Measurements from ENCODE around the gene TIGD6. TPM values are rescaled to one million over a fixed set of nuclear protein-coding genes. Genes with fewer than 3 reads are reported as not detected.

The TIGD6 gene
- total and polyA plus RNA-seq, 2 experiments from 2014 or later = 1.4 to 2.1 TPM

DNA sequence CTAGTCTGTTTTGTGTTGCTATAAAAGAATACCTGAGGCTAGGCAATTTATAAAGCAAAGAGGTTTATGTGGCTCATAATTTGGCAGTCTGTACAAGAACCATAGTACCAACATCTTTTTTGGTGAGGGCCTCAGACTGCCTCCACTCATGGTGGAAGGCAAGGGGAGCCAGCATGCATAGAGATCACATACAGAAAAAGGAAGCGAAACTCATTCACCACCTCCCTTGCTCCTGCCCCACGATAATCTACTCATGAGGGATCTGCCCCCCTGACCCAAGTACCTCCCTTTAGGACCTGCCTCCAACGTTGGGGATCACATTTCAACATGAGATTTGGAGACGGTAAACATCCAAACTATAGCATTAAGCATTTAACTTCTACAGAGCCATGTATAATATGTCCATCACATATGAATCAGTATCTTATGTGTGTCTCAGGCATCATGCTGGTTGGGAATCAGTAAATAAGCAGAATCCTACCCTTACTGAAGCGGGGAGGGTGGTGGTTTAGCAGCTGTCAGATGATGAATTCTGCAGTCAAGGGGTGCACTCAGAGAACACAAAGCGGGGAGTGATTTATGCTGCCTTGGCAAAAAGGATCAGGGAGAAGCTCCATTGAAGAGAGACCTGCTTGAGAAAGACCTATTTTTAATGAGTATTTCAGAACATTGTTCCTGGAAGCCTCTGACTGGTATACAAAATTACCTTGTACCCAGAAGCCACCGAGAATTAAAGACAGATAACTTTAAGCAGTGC, 34.9 kb upstream of the TIGD6 start:
- no peak for DNase-seq (ENCODE audit: low spot score)
- no peak overlapping the region for H3K27ac ChIP-seq (ENCODE audit: low read depth)
- no peaks in the 10 kb centered on the region for H3K9me2 ChIP-seq (ENCODE audit: insufficient read depth)
- H3K4me3 ChIP-seq = no peak overlapping the region
- no peaks in the 10 kb centered on the region for H3K4me1 Mint-ChIP-seq
- no peak overlapping the region for H3K4me2 ChIP-seq
- no peaks in the 10 kb centered on the region for H3K27me3 ChIP-seq (ENCODE audit: insufficient read depth)
- no peak for ATAC-seq
- no peaks in the 10 kb centered on the region for H3K27me3 Mint-ChIP-seq (ENCODE audit: insufficient read depth, low read depth, poor library complexity)
- no peak for TF ChIP-seq EZH2phosphoT487 (IDR thresholded peaks at IDR 0.05; ENCODE audit: unreplicated experiment)
- no peak for TF ChIP-seq POLR2AphosphoS5 (IDR thresholded peaks at IDR 0.05; ENCODE audit: low read depth)
- no peak for TF ChIP-seq JUNB (IDR thresholded peaks at IDR 0.05; ENCODE audit: unreplicated experiment)
- TF ChIP-seq CREB1 (CRISPR knock-in tag; IDR thresholded peaks at IDR 0.05; ENCODE audit: low read depth) = no peak
- TF ChIP-seq, protein P1, sequence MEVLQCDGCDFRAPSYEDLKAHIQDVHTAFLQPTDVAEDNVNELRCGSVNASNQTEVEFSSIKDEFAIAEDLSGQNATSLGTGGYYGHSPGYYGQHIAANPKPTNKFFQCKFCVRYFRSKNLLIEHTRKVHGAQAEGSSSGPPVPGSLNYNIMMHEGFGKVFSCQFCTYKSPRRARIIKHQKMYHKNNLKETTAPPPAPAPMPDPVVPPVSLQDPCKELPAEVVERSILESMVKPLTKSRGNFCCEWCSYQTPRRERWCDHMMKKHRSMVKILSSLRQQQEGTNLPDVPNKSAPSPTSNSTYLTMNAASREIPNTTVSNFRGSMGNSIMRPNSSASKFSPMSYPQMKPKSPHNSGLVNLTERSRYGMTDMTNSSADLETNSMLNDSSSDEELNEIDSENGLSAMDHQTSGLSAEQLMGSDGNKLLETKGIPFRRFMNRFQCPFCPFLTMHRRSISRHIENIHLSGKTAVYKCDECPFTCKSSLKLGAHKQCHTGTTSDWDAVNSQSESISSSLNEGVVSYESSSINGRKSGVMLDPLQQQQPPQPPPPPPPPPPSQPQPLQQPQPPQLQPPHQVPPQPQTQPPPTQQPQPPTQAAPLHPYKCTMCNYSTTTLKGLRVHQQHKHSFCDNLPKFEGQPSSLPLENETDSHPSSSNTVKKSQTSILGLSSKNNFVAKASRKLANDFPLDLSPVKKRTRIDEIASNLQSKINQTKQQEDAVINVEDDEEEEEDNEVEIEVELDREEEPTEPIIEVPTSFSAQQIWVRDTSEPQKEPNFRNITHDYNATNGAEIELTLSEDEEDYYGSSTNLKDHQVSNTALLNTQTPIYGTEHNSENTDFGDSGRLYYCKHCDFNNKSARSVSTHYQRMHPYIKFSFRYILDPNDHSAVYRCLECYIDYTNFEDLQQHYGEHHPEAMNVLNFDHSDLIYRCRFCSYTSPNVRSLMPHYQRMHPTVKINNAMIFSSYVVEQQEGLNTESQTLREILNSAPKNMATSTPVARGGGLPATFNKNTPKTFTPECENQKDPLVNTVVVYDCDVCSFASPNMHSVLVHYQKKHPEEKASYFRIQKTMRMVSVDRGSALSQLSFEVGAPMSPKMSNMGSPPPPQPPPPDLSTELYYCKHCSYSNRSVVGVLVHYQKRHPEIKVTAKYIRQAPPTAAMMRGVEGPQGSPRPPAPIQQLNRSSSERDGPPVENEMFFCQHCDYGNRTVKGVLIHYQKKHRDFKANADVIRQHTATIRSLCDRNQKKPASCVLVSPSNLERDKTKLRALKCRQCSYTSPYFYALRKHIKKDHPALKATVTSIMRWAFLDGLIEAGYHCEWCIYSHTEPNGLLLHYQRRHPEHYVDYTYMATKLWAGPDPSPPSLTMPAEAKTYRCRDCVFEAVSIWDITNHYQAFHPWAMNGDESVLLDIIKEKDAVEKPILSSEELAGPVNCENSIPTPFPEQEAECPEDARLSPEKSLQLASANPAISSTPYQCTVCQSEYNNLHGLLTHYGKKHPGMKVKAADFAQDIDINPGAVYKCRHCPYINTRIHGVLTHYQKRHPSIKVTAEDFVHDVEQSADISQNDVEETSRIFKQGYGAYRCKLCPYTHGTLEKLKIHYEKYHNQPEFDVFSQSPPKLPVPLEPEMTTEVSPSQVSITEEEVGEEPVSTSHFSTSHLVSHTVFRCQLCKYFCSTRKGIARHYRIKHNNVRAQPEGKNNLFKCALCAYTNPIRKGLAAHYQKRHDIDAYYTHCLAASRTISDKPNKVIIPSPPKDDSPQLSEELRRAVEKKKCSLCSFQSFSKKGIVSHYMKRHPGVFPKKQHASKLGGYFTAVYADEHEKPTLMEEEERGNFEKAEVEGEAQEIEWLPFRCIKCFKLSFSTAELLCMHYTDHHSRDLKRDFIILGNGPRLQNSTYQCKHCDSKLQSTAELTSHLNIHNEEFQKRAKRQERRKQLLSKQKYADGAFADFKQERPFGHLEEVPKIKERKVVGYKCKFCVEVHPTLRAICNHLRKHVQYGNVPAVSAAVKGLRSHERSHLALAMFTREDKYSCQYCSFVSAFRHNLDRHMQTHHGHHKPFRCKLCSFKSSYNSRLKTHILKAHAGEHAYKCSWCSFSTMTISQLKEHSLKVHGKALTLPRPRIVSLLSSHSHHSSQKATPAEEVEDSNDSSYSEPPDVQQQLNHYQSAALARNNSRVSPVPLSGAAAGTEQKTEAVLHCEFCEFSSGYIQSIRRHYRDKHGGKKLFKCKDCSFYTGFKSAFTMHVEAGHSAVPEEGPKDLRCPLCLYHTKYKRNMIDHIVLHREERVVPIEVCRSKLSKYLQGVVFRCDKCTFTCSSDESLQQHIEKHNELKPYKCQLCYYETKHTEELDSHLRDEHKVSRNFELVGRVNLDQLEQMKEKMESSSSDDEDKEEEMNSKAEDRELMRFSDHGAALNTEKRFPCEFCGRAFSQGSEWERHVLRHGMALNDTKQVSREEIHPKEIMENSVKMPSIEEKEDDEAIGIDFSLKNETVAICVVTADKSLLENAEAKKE (CRISPR knock-in tag; IDR thresholded peaks at IDR 0.05) = no peak
- no peak for TF ChIP-seq NANOG (IDR thresholded peaks at IDR 0.05; ENCODE audit: borderline replicate concordance)
- no peak for TF ChIP-seq ZNF331 (CRISPR knock-in tag; IDR thresholded peaks at IDR 0.05; ENCODE audit: low read depth)
- no peak for TF ChIP-seq EZH2 (IDR thresholded peaks at IDR 0.05; ENCODE audit: low read depth, unreplicated experiment)
- TF ChIP-seq, protein P2, sequence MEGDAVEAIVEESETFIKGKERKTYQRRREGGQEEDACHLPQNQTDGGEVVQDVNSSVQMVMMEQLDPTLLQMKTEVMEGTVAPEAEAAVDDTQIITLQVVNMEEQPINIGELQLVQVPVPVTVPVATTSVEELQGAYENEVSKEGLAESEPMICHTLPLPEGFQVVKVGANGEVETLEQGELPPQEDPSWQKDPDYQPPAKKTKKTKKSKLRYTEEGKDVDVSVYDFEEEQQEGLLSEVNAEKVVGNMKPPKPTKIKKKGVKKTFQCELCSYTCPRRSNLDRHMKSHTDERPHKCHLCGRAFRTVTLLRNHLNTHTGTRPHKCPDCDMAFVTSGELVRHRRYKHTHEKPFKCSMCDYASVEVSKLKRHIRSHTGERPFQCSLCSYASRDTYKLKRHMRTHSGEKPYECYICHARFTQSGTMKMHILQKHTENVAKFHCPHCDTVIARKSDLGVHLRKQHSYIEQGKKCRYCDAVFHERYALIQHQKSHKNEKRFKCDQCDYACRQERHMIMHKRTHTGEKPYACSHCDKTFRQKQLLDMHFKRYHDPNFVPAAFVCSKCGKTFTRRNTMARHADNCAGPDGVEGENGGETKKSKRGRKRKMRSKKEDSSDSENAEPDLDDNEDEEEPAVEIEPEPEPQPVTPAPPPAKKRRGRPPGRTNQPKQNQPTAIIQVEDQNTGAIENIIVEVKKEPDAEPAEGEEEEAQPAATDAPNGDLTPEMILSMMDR (conservative IDR thresholded peaks at IDR 0.05; ENCODE audit: low read depth in 2 of 2) = no peak
- TF ChIP-seq STAT1 (IDR thresholded peaks at IDR 0.05; ENCODE audit: unreplicated experiment) = no peak
- no peak for TF ChIP-seq ZNF114 (CRISPR knock-in tag; IDR thresholded peaks at IDR 0.05)
- TF ChIP-seq, protein P3, sequence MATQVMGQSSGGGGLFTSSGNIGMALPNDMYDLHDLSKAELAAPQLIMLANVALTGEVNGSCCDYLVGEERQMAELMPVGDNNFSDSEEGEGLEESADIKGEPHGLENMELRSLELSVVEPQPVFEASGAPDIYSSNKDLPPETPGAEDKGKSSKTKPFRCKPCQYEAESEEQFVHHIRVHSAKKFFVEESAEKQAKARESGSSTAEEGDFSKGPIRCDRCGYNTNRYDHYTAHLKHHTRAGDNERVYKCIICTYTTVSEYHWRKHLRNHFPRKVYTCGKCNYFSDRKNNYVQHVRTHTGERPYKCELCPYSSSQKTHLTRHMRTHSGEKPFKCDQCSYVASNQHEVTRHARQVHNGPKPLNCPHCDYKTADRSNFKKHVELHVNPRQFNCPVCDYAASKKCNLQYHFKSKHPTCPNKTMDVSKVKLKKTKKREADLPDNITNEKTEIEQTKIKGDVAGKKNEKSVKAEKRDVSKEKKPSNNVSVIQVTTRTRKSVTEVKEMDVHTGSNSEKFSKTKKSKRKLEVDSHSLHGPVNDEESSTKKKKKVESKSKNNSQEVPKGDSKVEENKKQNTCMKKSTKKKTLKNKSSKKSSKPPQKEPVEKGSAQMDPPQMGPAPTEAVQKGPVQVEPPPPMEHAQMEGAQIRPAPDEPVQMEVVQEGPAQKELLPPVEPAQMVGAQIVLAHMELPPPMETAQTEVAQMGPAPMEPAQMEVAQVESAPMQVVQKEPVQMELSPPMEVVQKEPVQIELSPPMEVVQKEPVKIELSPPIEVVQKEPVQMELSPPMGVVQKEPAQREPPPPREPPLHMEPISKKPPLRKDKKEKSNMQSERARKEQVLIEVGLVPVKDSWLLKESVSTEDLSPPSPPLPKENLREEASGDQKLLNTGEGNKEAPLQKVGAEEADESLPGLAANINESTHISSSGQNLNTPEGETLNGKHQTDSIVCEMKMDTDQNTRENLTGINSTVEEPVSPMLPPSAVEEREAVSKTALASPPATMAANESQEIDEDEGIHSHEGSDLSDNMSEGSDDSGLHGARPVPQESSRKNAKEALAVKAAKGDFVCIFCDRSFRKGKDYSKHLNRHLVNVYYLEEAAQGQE (IDR thresholded peaks at IDR 0.05; ENCODE audit: unreplicated experiment) = no peak
- TF ChIP-seq, protein P4, sequence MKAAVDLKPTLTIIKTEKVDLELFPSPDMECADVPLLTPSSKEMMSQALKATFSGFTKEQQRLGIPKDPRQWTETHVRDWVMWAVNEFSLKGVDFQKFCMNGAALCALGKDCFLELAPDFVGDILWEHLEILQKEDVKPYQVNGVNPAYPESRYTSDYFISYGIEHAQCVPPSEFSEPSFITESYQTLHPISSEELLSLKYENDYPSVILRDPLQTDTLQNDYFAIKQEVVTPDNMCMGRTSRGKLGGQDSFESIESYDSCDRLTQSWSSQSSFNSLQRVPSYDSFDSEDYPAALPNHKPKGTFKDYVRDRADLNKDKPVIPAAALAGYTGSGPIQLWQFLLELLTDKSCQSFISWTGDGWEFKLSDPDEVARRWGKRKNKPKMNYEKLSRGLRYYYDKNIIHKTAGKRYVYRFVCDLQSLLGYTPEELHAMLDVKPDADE (IDR thresholded peaks at IDR 0.05) = no peak
- H3K4me3 Mint-ChIP-seq = no peak overlapping the region
- no peaks in the 10 kb centered on the region; the same call in 1 of the 2 replicates for H4K20me1 ChIP-seq (replicated peaks; ENCODE audit: insufficient read depth)
- no peak overlapping the region for H3K27ac Mint-ChIP-seq
- no peaks in the 10 kb centered on the region for H3F3A ChIP-seq (replicated peaks; ENCODE audit: low read depth)
- no peak overlapping the region for H2AFZ ChIP-seq
- H3K36me3 ChIP-seq (ENCODE audit: insufficient read depth) = peaks cover 48% of the 10 kb centered on the region
- H3K36me3 Mint-ChIP-seq (ENCODE audit: low read depth) = peaks cover 51% of the 10 kb centered on the region
- H3K79me2 ChIP-seq (replicated peaks; ENCODE audit: insufficient read depth) = no peaks in the 10 kb centered on the region
- H3K4me1 ChIP-seq (ENCODE audit: insufficient read depth) = no peaks in the 10 kb centered on the region
- H3K9me3 Mint-ChIP-seq = no peaks in the 10 kb centered on the region

All from GM23338 (cell line).